ENCODE measurements around the gene EXD2.
"Not testable (repeated sequence)": the region's sequence is repeated elsewhere in the genome, so short reads cannot be mapped to it uniquely, and the experiment has no call there.

Gene EXD2

DNA sequence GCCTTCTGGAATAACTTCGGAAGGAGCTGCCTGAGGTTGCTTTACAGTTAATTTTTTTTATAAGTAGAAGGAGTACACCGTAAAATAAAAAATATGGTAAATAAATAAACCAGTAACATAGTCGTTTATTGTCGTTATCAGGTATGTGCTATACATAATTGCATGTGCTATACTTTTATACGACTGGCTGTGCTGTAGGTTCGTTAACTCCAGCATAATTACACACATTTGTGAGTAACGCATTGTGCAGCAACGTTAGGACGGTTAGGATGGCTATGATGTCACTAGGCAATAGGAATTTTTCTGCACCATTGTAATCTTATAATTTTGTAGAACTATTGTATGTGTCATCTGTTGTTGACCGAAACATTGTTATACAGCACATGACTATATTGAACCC, 8.5 kb downstream of the EXD2 start:
- DNase-seq: no peak

DNA sequence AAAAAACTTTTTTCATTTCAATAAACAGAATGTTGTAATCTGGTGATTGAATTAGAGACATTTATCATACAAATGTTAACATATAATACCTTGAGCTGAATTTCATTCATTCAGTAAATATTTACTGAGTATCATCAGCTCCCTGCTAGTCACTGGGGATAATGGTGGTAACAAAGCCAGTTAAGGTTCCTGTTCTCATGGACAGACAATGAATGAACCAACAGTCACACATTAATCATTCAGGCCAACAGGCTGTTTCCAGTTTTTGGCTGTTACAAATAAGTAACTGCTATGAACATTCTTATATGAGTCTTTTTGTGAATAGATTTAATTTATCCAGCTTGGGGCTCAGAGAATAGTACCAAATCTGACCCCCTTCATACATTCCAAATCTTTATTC, 13.5 kb downstream of the EXD2 start:
- no peak for DNase-seq

DNA sequence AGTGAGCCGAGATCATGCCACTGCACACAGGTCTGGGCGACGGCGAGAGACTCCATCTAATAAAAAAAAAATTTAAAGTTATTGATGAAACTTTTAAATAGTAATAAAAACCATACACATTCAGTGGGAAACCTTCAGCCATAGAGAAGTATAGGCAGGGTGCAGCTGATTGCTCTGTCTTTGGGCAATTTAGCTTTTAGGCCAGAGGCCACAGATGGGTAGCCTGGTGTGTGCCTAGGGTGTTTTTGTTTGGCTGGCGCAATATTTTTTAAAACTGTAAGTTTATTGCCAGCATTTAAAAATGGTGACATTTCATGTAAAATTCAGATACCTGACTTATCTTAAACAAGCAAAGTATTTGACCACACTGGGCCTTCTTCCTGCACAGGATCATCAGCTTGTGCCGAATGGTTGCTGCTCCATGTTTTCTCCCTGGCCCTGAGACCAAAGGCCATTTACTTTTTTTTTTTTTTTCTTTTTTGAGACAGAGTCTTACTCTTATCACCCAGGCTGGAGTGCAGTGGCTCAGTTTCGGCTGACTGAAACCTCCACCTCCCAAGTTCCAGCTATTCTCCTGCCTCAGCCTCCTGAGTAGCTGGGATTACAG, 16.2 kb downstream of the EXD2 start:
- DNase-seq: no peak

DNA sequence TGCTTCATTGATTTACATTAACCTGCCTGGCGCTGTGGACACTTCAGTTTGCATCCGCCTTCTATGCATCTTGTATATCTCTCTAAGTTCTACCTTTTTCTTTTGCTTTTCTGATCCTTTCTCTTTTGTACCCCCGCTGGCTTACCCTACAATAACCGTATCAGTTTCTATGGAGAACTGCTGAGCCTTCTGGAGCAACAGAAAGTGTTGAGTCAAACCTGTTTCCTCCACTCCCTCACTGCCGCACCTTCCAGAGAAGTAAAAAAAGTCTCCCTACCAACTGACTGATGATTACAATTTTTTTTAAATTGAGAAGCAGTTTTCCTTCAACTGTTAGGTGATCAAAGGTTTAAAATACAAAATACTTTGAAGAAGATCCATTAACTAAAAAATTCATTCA, 17.4 kb downstream of the EXD2 start:
- DNase-seq: no peak

DNA sequence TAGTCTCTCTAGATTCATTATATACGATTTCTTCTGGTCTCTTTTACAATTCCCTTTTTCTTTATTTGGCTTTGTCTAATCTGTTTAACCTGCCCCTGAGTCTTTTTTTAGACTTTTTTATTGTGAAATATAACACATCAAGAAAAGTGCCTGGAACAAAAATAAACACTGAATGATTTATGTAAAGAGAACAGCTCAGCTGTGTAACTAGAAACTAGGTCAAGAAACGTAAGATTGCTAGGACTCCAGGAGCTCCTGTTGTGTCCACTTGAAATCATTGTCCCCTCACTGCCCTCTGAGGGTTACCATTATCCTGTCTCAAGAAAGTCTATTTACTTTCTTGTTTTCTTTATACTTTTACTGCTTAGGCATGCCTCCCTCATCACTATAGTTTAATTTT, 23.1 kb downstream of the EXD2 start:
- DNase-seq: no peak

DNA sequence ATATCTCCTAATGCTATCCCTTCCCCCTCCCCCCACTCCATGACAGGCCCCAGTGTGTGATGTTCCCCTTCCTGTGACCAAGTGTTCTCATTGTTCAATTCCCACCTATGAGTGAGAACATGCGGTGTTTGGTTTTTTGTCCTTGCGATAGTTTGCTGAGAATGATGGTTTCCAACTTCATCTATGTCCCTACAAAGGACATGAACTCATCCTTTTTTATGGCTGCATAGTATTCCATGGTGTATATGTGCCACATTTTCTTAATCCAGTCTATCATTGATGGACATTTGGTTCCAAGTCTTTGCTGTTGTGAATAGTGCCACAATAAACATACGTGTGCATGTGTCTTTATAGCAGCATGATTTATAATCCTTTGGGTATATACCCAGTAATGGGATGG, 26.4 kb downstream of the EXD2 start:
- not testable (repeated sequence) for DNase-seq

DNA sequence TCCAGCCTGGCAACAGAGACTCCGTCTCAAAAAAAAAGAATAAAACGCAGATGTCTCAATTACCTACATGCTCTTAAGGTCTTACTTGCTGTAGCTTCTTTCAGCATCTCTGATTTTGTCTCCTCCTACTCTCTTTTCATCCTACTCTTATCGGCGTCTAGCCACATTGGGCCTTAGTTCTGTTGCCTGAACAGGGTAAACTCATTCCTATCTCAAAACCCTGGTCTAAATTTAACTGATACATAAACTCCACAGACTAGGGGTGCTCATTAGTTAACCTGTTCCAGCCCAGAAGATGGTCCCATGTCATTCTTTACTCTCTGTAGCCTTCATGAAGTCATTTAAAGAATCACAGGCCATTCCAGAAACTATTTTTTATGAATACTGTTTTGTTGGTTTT, 33.6 kb downstream of the EXD2 start:
- no peak for DNase-seq

DNA sequence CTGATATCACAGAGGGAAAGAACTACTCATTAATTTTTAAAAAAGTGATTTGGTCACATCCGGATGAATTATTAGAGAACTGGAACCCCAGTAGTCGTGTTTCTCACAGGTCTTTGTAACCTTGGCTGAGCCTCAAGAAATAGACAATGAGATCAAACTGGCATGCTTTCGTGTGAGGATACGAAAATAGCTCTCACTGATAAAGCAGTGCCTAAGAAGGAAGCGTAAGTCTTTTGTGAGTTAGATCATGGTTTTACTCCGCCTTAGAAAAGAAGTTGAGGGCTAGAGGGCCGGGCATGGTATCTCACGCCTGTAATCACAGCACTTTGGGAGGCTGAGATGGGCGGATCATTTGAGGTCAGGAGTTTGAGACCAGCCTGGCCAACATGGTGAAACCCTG, 34.9 kb downstream of the EXD2 start:
- DNase-seq: no peak

DNA sequence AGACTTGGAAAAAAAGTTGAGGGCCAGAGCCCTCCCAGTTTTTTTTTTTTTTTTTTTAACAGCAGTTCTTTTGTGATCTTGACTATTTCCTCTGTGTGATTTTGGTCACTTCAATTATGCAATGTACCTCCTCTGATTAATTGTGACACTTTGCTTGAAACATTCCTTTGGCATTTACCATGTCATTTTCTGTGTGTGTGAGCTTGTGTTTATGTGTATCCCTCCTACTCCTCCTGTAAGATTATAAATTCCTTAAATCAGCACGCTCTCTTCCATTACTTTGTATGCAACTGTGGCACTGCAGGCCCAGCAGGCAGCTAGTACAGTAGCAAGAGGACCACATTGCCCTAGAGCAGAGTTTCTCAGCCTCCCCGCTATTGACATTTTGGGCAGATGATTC, 35.4 kb downstream of the EXD2 start:
- DNase-seq: no peak

DNA sequence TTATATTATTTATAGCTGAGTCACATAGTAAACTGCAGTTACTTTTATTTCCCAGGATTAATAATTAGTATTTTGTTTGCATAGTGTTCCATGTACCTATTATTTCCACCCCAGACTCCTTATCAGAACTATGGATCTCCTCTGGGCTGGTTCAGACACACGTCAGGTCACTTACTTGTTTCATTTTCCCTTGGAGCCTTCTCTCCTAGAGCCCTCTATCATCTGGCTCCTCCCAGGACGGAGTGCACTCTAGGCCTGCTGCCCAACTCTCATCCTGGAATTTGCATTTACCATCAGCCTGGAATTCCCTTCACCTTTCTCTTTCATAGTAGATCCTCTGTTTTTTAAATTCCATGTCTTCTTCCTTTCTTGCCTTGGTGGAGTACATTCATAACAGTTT, 40.2 kb downstream of the EXD2 start:
- no peak for DNase-seq

DNA sequence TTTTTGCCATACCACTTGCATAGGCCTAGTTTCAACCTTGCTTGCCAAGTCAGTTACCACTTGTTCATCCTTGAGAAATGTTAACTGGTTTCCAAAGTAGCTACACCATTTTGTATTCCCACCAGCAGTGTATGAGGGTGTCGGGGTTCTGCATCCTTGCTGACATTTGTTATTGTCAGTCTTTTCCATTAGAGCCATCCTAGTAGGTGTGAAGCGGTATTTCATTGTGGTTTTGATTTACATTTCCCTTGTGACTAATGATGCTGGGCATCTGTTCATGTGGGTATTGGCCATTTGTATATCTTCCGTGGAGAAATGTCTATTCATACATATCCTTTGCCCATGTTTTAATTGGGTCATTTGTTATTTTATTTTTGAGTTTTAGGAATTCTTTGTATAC, 41.1 kb downstream of the EXD2 start:
- no peak for DNase-seq

DNA sequence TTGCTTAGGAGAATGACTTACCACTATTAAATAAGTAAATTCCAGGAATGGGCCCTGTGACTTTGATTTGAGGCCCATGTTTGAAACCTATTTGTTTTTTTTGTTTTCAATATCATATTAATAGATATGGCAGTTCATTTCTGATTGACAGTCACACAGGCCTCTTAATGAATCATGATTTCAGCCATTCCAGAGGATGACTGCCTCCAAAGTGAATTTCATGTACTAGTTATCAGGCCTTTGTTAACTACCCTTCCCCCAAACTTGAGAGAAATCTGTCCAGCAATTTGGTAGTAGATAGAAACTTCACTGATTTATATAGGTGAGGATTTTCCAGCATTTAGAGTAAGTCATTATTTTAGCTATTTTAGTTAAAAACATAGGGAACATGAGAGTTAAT, 42.8 kb downstream of the EXD2 start:
- DNase-seq: no peak

DNA sequence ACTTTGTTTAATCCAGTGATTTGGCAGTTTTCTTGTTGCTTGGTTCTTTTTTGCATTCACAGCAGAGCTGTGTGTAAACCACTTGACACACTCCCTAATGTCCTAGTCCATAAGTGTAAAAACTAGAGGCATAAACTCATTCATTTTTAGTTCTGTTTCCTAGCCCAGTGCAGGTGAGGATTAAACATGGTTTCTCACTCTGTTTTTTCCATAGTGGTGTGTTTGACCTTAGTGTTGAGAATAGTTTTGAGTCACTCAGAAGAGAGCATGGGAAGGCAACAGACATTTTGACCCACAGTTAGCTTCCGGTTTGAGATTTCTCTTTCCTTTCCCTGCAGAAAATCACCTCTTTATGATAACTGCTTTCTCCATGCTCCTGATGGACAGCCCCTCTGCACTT, 44.4 kb downstream of the EXD2 start:
- DNase-seq: no peak

DNA sequence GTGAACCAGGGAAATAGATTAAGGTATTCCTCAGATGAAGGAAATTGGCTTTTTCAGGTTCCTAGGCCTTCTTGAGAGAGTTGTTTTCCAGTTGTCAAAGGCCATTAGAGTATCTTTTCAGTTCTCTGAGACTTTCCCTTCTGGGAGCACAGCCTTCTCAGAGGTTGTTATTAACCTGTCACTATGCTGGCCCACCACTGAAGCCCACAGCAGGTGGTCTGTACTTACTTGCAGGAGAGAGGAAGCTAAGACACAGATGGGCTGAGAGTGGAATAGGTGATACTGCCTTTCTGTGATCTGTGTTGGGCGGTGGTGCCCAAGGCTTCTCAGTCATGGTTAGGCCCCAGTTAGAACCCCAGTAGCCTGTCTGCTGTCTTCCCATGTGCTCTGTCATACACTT, 45.8 kb downstream of the EXD2 start:
- no peak for DNase-seq

DNA sequence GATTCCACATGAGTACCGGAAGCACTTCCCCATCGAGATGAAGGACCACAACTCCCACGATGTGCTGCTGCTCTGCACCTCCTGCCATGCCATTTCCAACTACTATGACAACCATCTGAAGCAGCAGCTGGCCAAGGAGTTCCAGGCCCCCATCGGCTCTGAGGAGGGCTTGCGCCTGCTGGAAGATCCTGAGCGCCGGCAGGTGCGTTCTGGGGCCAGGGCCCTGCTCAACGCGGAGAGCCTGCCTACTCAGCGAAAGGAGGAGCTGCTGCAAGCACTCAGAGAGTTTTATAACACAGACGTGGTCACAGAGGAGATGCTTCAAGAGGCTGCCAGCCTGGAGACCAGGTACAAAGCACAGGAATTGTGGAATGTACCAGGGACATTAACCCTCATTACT, 46.3 kb downstream of the EXD2 start:
- DNase-seq: no peak

DNA sequence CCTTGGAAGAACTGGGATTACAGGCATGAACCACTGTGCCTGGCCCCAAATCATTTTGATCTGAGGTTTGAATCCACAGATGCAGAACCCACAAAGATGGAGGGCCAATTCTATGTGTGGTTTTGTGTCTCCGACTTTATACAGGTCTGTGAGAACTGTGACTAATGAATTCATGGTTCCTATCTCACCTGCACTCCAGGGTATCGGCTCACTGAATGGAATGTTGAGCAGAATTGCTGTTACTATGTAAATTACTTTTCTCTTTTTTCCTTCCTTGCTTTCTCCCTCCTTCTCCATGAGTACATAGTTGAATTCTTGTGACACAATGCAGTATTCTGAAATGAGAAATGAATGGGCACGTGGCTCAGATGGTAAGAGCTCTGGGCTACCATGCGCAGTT, 47.6 kb downstream of the EXD2 start:
- DNase-seq: no peak

DNA sequence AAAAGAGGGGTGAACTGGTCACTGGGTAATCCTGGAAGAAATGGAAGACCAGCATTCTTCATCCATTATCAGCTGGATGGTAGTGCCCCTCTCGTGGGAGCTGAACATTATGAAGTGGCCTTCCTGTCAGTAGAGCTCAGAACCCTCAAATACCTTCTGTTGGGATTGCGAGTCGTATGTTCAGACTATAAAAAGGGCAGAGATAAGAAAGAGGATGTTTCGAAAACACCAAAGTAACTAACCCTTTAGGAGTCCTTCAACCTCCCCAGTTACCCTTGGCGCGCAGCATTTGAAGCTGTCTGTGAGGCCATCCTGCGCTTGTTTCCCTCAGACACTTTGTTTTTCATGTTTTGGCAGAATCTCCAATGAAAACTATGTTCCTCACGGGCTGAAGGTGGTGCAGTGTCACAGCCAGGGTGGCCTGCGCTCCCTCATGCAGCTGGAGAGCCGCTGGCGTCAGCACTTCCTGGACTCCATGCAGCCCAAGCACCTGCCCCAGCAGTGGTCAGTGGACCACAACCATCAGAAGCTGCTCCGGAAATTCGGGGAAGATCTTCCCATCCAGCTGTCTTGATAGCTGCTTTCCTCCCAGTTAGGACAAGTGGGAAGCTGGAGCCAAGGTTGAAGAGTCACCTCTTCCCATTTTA, 49.4 kb downstream of the EXD2 start:
- no peak for DNase-seq

DNA sequence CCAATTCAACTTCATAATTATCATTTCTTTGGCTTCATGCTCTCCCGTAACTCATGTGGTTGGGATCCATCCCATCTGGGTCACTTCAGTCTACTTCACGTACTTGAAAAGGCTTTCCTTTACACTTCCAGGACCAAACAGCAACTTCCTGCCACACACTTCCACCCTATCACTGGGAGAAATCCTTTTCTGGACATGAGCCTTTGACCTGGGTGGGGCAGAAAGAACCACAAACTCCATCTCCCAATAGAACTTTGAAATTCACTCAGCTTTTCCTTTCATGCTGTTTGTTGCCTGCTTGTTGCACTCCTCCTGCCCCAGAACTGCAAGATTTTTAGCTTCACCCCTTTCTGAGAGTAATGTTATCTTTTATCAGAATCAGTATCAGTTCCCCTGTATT, 50.3 kb downstream of the EXD2 start:
- no peak for DNase-seq

DNA sequence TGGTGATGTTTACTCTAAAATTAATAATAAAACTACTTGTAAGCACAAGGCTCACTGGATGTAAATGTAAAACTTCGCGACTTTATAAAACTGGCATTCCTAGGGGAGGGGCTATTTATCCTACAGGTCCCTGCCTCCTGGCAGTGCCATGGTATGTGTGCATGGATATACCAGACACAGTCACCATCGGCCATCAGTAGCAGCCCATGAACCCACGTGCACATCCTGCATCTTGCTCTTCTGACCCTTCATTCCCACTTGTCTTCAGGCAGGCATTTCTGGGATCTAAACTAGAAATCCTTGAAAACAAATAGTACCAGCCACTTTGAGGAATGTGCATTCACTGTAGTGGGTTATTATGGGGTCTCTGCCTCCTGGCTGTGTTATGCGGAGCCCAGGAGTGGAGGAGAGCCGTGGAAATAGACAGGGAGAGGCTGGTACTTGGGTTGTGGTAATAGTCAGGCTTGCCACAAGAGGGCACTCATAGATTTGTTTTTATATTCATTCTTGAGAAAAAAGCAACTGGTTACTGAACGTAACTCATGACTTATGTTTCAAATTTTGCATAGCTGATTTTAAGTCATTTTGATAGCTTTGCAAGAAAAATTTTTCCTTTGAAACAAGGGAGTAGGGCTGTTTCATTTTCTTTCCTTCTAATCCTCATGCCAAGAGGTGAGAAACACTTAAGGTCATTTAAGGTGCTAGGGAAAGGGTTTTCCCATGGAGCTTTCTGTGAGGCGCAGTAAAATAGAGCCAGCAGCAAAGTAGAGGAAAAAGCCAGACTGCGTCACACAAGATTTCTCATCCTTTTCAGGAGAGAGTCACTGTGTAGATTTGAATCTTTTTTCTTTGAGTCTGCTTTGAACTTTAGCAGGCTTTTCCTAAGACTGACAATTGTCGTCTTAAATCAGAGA, 51.3 kb downstream of the EXD2 start:
- DNase-seq: peak; percentile 71

DNA sequence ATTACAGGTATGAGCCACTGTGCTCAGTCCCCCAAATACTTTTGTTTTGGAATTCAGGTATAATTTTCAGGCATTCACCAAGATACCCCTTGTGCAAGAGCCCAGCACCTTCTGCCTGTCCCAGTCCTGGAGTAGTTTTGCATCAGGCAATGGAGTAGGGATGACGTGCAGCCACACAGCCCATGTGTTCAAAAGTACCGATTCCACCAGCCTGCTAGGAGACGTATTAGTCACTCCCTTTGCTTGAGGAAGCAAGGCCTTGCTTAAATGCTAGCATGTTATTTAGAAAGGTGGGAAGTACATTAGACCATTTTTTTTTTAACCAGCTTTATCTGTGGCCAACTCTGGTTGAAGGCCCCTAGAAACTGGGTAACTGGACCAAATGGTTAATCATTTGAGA, 53.6 kb downstream of the EXD2 start:
- DNase-seq: no peak

DNA sequence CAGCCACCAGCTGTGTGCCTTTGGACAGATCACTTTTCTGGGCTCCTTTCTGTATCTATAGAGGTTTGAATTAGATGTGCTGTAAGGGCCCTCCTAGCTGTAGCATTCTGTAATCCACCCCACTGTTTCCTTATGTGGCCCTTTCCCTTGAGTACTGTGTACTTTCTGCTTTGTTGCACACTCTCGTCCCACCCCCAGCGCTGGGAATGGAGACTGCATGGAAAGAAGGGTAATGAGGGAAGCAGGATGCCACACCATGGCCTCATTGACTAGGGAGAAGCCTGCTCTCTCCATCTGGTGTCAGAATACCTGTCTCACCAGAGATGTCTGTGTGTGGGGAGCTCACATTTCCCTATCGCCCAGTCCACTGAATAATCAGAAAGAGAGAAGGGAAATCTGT, 55.0 kb downstream of the EXD2 start:
- DNase-seq: no peak

DNA sequence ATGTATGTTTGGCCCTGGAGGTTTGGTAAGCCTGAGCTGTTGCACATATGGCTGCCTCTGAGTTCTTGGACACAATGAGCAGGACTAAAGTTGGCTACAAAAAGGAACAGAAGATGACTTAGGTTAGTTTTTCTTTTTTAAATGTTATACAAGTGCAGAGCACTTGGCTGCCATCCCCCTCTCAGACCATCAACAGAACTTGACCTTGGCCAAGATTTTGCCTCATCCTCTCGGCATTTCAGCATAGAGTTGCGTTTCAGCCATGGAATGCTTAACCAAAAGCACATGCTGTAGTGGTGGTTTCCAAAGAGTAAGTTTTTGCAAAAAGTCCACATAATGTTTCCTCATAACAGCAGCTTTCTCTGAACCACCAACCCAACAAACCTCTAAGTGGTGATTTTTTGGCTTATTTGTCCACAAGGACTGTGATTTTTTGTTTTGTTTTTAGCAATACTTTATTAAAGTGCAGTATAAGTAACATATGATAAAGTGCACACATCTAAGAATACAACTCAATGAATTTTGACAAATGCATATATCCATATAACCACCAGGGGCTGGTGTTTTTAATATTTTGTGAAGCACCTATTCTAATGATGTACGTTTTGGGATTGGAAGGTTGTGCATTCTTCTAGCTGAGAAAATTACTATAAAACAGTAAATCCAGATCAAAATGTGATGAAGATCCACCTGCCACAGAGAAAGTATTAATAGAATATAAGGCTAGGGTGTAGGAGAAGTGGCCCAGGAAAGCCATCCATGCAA, 56.6 kb downstream of the EXD2 start:
- peak; percentile 88 for DNase-seq

DNA sequence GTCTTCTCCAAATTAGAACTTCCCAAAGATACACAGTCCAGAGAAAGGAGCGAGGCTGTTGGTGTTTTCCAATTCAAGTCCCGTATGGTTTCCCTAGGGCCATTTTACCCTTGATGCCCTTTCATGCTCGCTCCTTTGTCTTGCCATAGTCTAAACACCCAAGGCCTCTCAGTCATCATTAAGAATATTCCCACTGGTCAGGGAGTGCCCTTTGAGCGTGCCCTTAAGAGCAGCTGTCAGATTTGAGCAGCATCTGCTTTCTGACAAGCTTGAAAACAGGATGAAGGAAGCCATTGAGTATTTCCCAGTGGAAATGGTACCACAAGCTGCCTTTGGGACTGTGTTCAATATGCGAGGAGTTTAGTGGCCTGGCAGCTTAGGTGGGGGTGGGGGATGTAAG, 58.3 kb downstream of the EXD2 start:
- DNase-seq: no peak

DNA sequence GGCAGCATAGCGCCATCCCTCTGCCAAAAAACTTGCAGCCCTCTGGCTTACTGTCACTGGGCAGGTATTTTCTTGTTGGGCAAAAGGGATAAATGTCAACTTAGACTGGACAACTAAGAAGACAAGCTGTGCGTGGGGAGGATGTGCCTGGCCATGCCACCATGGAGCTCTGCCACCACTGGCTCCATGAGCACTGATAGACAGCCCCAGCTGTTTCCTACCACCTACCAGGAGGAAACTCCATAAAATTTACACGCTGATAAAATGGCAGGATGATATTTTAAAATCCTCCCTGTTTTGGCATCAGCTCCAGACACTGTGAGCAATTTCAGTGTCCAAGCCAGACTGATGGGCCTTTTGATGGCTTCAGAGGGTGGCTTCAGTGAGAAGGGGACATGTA, 61.6 kb downstream of the EXD2 start:
- no peak for DNase-seq
